Measurements from ENCODE around the gene RAI2.

The RAI2 gene

DNA sequence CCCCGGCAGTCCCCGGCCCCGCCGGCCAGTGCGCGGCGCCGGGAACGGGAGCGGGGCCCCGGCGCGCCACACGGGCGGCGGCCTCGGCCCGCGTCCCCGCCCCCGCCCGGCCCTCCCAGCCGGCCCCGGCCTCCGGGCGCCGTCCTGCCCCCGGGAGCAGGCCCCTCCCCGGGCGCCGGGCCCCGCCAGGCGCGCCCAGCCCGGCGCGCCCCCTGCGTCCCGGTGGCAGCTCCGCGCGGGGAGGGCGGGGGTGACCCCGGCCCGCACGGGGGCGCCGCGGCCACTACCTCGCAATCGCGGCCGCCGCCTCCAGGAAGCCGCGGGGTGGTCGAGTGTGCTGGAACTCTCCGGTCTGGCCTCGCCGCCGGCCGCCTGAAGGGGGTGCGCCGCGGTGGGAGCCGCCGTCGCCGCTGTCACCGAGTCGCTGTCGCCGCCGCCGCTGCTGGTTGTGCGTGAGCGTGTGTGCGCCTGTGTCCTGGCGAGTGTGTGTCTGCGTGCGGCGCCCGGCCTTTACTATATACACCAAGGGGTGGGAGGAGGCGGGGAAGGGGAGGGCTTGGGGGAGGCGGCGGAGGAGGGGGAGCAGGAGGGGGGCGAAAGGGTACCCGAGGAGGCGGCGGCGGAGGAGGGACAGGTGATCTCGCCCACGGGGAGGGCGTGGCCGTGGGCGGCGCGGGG is at the start of gene RAI2:
Gene RAI2 (minus strand): TSS at position 488 of the 678 bp plus-strand sequence. CDS start 59,288 bp downstream, outside the sequence.
- no peak for DNase-seq

DNA sequence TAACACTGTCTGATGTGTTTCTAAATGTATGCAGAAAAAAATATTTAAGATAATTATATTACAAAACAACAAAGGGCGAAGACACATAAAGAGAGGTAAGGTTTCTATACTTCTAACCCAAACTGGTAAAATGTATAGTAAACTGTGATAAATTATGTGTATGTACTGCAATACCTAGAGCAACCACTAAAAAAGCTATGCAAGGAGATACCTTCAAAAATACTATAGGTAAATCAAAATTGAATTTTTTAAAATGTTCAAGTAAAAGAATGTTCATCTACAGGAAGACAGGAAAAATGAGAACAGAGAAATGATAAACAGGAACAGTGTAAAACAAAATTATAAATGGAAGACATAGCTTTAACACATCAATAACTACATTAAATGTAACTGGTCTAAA is 27.3 kb upstream of the RAI2 start:
- DNase-seq: no peak

DNA sequence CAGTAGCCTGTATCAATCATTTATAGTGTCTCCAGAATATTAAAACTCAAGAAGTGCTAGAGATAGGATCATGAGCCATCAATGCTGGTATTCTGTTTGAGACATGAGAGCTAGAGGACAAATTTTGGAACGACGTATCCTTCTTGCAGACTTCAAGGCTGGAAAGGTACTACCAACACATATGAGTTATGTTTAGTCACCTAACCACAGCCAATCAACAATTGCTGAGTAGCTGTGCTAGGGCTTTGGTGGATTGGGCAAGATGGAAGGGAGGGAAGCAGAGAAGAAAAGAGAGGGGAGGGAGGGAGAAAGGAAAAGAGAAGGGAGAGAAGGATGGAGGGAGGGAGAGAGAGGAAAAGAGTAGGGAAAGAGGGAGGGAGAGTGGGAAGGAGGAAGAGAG is 21.6 kb upstream of the RAI2 start:
- no peak for DNase-seq

DNA sequence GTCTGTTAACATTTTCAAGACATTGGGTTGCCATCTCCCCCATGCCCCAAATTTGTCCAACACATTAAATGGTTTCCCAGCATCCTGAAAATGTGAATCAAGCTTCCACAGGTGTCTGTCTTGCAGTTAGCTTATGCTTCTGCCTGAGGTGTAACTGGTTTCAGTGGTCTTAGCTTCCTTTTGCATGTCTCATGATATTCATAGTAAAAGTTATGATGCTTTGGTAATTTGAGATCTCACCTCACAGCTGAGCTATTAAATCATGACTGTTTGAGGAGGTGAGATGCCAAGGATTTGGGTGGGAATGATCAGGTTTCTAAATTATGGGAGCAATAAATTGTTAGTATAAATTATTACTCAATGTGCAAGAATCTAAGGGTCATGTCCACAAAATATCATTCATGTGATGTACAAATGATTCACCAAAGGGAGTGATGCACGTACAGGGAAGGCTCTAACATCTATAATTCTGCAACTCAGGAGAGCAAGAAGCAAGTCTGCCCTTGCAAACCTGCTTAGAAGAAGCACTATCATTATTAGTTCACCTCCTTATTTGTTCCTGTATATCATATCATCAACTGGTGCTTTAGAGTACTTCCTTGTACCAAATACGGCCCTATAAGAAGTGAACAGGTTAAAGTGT is 17.1 kb upstream of the RAI2 start:
- DNase-seq: no peak

DNA sequence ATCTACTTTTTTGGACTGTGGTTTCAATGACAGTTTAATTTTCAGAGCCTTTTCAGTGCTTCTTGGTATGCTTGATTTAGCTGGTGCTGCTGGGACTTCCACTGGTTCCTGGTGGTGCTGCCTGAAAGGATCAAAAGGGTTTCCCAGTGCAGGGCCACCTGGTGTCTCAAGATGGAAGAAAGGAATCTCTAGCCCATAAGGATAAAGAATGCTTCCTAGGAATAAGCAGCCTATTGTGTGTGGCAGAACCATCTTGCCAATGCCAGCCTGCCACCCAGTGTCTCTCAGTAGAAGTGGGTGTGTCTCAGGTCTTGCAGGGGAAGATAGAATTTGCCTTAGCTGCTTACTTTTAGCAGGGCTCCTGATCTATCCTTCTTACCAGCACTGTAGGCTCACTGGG is 15.0 kb upstream of the RAI2 start:
- DNase-seq: no peak

DNA sequence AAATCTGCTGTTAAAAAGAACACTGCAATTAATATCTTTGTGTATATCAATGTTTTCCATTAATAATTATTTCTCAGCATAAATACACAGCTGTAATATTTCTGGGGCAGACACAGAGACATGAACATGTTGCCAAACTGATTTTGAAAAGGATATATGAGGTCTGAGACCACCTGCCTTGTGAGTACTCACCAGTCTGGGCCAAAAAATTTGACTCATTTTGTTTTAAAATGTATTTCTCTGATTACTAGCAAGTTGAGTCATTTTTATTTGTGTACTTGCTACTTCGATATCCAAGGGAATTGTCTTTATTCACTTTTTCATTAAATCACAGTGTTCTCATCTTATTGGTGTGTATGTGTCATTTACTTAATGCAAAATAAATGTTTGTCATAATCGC is 8.5 kb upstream of the RAI2 start:
- DNase-seq: no peak

DNA sequence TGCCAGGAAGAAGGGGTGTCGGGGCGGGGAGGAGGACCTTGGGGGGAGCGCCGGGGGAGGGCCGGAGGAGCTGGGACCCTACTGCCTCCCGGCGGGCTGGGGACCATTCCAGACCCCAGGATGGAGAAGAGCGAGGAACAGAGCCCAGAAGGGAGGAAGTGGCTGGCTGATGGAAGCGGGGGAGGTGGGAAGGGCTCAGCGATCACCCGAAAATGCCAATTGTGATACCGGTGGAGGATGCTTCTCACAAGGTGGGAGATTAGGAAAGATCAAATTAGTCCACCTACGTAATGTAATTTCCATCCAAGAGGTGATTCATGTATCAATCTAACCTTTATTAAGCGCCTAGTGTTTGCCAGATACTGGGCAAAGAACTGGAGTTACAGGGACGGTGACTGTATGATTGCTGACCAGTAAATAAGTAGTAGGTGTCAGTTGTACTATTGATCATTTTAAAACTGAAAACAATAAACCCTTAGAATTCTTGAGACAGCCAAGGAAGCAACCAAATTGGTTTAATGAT is 452 bp upstream of the RAI2 start:
- DNase-seq: no peak

DNA sequence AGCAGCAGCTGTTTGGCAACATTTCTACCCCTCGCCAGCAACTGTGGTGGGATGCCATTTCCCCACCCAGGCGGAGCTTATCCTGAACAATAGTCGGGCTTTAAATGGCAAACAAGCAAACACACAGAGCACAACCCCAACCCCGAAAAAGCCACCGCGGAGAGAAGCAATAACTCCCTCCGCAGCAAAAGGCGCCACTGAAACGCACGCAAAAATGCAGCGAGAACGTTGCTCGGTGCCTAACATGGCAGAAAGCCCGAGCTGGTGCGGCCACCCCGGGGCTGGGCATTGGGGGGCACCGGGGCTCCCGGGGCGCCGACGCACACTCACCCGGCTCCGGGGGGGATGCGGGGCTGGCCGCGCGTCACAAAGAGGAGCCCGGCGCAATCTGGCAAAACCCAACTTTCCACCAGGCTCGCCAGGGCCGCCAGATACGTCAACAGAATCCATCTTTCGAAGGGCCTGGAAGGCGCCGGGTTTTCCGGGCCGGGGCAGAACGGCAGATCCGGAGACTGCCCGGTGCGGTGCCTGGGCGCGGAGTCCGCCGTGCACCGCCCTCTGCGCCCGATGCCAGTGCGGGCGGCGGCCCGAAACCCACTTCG is 818 bp downstream of the RAI2 start:
- no peak for DNase-seq

DNA sequence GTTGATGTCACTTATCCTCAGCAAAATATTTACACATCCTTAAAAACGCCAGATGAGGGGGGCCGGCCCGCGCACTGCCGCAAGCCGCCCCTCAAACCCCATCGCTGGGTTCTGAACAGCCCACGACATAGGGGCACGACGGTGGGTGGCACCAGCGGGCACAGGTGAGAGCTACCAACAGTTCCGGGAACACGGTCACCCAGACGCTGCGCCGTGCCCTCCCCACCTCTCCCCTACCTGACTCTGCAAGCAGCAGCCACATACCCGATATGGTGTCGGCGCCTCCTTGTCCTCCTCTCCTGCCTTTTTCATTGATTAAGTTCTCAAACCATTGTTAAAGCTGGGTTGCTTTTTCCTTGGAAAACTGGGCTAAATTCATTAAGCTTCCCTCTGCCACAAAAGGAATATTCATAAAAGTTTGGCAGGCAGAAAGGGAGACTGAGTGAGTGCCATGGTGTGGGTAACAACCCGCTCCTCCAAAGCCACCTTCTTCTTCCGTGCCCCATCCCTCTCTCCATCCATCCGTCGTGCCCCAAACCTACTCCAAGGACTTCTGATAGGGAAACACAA is 1.4 kb downstream of the RAI2 start:
- no peak for DNase-seq

DNA sequence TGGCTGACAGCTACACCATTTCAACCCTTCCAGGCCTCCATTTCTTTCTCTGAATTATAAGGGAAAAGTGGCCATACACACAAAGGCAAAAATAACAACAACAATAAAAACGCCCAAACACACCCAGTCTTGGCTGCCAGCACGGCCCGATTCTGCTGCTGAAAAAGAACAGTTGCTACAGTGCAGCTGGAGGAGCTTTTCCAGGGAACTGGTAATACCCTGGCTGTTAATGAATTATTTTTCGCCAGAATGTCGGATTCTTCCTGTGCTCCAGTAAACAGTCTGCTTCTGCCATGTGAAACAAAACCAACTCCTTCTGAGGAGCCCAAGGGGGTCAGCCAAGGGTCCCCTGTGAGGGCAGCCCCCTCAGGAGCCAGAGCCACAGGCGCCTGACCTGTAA is 6.6 kb downstream of the RAI2 start:
- DNase-seq: no peak

DNA sequence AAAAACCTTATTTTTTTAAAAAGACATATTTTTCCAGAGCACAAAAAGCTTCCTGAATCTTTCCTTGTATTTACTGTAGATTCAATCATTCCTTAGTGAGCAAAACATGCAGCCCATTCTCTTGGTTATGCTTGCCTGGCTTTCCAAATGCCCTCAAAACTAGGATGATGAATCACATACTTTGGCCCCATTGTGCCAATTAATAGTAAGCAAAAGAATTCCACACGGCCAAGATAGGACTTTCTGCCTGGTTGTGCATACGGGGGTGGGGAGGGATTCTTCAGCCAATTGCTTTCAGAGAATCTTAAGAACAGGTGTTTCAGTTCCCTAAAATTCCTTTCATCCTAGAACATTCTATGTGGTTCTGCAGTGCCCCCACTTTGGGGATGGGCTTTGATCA is 7.0 kb downstream of the RAI2 start:
- no peak for DNase-seq

DNA sequence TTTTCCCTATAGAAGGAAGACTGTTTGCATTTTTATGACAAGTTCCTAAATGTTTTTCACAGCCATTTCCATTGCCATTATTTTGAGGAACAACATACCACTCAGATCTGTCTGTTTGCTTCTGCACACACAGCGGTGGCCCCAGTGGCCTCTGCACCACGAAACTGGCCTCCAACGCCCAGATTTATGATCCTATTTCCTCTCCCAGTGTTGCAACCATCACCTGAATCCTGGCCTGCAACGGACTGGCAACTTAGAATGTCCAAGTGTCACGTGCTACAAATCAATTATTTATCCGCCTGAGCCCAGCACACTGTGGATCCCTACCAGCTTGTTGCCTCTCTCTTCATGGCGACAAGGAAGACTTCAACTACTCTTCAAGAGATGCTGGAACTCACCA is 9.2 kb downstream of the RAI2 start:
- DNase-seq: no peak

DNA sequence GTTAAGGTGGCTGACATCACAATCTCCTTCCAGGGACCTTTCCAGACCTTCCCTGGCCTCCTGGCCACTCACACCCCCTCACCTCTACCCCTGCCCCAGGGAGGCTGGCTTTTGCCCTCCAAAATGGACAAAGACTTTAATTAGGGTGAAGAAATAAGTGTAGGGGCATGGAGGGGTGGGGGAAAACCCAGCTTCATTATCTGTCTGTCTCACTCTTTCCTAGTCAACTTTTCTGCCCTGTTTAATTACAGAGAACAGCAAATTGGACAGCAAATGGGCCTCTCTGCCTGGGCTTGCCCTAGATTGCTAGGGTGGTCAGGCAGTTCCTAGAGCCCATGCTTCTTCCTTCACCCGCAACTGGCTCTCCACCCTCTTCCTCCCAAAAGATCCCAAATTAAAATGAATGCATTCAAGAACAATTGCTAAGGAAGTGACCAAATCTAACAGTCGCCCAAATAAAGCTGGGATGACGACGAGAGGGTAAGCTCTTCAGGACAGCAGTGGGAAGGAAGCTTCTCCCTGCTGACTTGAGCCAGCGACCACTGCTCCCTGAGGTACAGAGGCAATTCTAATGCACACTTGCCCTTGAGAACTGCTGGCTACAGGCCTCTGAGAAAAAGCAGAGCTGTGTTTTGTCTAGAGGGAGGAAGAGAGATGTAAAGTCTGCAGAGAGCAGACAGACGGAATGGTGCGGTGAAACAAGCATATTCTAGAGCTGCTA is 12.4 kb downstream of the RAI2 start:
- no peak for DNase-seq

DNA sequence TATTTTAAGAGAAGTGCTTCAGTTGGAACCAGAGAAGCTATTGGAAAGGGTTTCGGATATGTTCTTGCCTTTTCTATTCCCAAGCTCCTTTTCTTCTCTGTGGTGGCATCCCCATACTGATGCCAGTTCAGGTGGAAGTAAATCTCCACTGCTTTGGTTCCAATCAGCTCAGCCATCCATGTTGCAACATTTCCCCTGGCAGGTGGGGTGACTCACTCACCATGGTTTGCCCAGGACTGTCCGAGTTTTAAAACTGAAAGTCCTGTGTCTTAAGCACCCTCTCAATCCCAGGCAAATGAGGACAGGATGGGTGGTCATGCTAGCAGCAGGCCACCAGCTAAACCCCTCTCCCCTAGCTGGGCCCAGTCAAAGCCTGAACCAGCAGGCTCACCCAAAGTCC is 15.1 kb downstream of the RAI2 start:
- no peak for DNase-seq

DNA sequence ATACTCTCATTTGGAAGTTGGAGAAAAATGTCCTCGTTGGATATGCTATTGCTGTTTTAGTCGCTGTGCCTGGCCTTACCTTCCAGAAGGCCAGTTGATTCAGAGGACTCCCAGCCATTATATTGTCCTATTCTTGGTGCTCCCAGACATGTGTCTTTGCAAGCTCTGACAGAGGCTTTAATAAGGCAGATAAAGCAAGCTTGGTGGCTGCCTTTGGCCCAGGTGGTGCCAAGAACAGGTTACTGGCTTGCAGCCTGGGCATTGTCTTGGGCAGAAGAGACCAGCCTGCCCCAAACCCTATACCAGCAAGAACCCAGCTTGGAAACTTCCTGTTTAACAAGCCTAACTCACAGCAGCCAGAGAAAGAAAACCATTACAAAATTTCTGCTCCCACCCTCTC is 16.9 kb downstream of the RAI2 start:
- no peak for DNase-seq

DNA sequence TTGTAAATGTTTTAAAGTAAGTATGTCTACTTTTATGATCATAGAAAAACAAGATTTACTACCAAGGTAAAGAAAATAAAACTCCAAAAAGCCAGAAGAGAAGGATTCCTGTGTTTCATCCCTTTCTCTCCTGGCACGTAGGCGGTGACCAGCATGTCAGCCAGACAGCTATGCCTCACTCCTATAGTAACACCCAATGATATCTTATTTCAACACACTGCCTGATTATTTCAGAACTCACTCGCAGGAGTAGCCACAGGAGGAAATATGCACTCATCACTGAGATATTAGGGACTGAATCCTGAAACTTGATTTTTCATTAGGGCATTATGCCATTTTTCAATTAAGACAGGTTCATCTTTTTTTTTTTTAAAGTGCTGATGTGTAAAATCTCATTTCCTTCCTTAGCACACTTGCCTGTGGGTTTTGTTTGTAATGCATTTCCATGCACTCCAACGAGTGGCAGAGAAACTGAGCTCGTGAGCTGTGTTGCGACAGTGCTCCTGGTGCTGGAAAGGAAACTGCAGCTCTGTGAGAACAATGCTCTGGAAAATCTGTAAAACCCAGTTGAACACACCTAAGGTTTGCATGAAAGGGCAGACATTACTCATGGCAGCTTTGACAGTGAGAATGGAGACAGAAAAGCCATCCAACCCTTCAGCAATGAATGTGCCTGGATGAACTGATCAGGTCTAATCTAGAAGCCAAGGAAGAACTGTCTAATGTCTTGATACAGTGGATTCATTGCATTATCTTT is 18.2 kb downstream of the RAI2 start:
- DNase-seq: no peak

DNA sequence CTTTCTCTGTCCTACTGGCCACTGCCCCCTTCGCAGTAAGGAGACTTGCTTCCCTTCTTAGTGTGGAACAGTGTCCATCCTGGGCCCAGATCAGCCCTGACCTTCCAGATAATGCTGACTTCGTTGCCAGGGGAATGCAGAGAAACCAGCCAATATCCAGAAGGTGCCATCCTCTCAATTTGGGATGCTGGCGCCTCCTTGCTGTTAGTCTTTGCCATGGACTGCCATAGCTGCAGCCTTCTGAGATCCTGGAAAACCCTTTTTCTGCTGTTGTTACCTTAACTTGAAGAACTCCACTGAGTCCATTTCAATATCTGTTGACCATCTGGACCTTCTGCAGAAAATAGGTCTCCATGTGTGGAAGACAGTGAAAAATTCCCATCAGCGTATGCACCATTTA is 21.8 kb downstream of the RAI2 start:
- DNase-seq: no peak

DNA sequence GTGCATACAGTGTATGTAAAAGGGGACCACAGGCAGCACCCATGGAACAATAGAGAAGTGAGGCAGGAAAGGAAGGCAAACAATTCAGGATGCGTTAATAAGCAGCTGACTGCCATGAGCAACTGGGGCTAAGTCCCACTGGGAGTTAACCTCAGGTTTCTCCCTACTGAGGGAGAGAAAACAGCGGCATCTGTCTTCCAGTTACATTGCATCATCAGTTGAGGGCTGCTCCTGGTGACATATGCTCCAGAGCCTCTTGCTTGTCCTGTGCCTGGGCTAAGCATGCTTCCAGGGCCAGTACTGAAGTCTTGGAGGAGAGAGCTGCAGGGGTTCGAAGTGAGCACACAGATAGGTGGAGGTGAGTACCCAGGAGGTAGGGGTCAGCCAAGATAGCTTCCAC is 24.3 kb downstream of the RAI2 start:
- no peak for DNase-seq

DNA sequence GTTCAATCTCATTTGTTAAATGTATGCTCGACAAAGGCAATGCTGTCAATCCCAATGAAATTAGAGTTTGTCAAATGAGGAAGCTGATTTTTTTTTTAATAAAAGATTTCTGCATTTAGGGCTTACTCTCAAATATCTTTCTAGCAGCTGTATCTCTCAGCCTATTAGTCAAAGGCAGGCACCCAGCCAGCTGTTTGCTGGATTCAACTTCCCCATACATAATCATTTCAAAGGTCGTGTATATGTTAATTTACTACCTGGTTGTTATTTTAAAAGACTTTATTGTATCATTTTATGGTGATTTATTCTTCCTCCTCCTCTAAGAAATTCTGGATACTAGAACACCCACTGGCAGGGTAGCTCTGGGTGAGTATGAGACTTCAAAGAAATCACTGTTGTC is 27.1 kb downstream of the RAI2 start:
- no peak for DNase-seq

DNA sequence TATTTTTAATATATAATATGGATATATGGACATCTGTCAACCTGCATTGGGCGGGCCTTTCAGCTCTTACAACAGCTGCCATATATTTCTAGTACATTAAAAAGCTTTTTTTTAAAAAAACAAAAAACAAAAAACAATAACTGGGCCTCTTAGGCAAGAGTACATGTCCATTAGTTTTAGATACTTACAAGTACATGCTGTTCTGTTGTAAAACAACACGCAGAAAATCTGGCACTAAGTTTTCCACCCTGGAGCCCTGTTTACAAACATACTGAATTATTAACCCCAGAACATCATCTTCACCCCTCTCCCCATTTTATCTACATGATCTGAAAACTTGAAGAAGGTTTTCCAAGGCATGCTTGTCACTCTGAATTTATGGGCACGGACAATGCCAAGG is 29.8 kb downstream of the RAI2 start:
- DNase-seq: no peak

DNA sequence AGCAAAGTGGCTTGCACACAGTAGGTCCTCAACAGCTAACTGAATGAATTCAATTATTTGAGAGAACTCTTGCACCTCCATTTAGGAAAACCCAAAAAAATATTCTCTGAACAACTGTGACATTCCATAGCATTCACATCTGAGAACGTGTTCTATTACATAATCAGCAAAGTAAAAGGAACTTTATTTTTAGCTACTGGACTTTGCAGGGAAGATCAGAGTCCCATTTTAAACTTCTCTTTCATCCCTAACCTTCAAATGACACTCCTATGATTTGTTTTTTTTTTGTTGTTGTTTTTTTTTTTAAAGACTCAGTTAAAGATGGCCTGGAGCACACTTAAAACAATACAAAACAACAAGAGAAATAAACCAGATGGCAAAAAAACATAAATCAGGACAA is 30.9 kb downstream of the RAI2 start:
- no peak for DNase-seq

DNA sequence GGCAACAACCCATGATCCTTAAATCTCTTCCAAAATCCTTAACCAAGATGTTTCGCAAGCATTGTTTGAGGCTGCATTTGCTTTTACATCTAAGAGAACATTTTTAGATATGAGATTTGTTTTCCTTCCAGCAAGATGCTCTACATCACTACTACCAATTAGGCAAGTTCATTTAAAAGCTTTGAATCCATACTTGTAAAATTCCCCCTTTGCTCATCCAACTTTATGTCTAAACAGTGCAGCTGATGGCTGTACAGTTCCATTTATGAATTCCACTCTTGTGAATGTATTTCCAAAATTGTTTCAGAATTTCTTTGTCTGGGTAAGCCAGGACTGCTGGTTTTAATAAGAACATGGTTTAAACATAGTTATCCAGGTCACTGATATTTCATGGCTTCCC is 31.5 kb downstream of the RAI2 start:
- no peak for DNase-seq

DNA sequence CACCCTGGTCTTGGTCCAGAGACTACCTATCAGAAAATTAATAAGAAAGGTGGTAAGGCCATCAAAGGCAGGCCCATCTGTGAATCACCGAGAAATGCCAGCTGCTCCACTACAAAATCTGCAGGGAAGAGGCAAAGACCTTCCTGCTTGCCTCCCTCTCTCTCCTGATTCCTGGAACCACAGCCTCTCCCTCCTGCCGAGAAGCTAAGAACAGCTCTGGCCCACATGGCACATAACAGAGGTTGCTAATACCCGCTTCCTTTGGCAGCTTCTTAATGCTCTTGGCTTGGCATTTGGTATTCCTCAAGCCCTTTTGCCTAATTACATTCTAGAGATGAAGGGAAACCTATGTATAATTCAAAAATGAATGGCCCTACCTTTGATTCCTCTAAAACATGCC is 32.9 kb downstream of the RAI2 start:
- DNase-seq: no peak

Measured in DMS153 (cell line).